Esophagus muscularis mucosa (tissue), 4 donors: Measurements from ENCODE around the gene FHDC1. TPM values are rescaled to one million over a fixed set of nuclear protein-coding genes. Genes with fewer than 3 reads are reported as not detected.

Experiments used
- DNase-seq: peaks from one replicate; pipeline ENCODE4 v3.0.0-alpha.2; 2017; ENCODE audit errors: extremely low spot score
- H3K27ac ChIP-seq, 4 donors: fragments of 200-600 bp; sonication (generic); replicated peaks in 1 of 4; 1 replicate in 3 of 4; 2 replicates in 1 of 4; pipeline ENCODE4 v1.5.1; 2016 to 2019; ENCODE audit warnings: mild to moderate bottlenecking in 1 of 4
- H3K27me3 ChIP-seq, 4 donors: fragments of 200-600 bp; sonication (generic); one replicate each; pipeline versions ENCODE4 v1.5.1 to v1.6.0; 2016 to 2019
- H3K36me3 ChIP-seq, 4 donors: fragments of 200-600 bp; sonication (generic); one replicate each; pipeline ENCODE4 v1.5.1; 2016 to 2019
- H3K4me1 ChIP-seq, 4 donors: fragments of 200-600 bp; sonication (generic); one replicate each; pipeline ENCODE4 v1.5.1; 2016 to 2019
- H3K4me3 ChIP-seq, 4 donors: fragments of 200-600 bp; sonication (generic); 1 replicate in 2 of 4; 2 replicates in 2 of 4; pipeline ENCODE4 v1.5.1; 2016 to 2019; ENCODE audit warnings: mild to moderate bottlenecking in 4 of 4, moderate library complexity in 1 of 4
- H3K9me3 ChIP-seq, 4 donors: fragments of 200-600 bp; sonication (generic); 1 replicate in 3 of 4; 2 replicates in 1 of 4; pipeline ENCODE4 v1.5.1; 2016 to 2019
- EP300 ChIP-seq: sonication (generic); formaldehyde crosslinking; IDR thresholded peaks from one replicate; pipeline ENCODE4 v1.6.1; 2017; ENCODE audit warnings: antibody characterized with exemption
- POLR2A ChIP-seq: fragments of 450-650 bp; IDR thresholded peaks from one replicate; pipeline ENCODE4 v1.6.1; 2017; ENCODE audit warnings: antibody characterized with exemption, moderate library complexity, mild to moderate bottlenecking, low read depth
- POLR2AphosphoS5 ChIP-seq, 2 donors: sonication (generic); formaldehyde crosslinking; IDR thresholded peaks; one replicate each; pipeline ENCODE4 v1.6.1; 2017; ENCODE audit warnings: antibody characterized with exemption in 2 of 2
- WGBS: methylation state at CpG from one replicate; pipeline ENCODE4 v1.1.5; 2018; 5-methylcytosine and 5-hydroxymethylcytosine counted together
- intact Hi-C: fragments of 100-400 bp; cut with DNase I; formaldehyde crosslinking; loops from one replicate; pipeline ENCODE4 v1.15.1; 2023
- total RNA-seq, 4 donors: library from RNA; depleted of rRNA; stranded (reverse); fragments of >200 nt; gene quantifications; one replicate each; pipeline versions ENCODE4 v1.1.0 to v1.2.1, GENCODE V29; 2016
- TF ChIP-seq, protein P1 (sequence below), 3 experiments: fragments of 200-600 bp in 2 of 3; fragments of 450-650 bp in 1 of 3; sonication (generic) in 2 of 3; IDR thresholded peaks; one replicate each; pipeline ENCODE4 v1.5.1; 2017 to 2019; ENCODE audit warnings: antibody characterized with exemption in 3 of 3, mild to moderate bottlenecking in 2 of 3, moderate library complexity in 1 of 3

Gene FHDC1
- total RNA-seq, 4 donors from 2014 or later = 0.83 to 2.1 (median 1.6) TPM

DNA sequence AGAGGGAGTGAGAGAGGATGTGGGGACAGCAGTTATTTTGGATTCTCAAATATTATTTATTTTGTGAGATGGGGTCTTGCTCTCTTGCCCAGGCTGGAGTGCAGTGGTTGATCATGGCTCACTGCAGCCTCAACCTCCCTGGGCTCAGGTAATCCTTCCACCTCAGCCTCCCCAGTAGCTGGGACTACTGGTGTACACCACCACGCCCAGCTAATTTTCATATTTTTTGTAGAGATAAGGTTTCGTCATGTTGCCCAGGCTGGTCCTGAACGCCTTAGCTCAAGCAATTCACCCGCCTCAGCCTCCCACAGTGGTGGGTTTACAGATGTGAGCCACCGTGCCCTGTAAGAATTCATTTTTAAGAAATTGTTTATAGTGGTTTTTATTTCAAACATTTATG is 61.2 kb downstream of the FHDC1 start:
- Histone ChIP-seq H3K27me3 (no peaks in the 10 kb centered on the region), H3K4me1 (peaks cover 0 to 7% (median 0%) of the 10 kb centered on the region in 4 donors), H3K4me3 (no peak overlapping the region), H3K9me3 (no peaks in the 10 kb centered on the region), H3K36me3 (no peaks in the 10 kb centered on the region), H3K27ac (no peak overlapping the region)
- DNase-seq = no peak
- intact Hi-C loops = no loop called here
- 94% methylated on average over 5 of the region's 5 CpGs for WGBS
- TF ChIP-seq POLR2AphosphoS5 (IDR thresholded peaks at IDR 0.05) (no peak), EP300 (no peak)

DNA sequence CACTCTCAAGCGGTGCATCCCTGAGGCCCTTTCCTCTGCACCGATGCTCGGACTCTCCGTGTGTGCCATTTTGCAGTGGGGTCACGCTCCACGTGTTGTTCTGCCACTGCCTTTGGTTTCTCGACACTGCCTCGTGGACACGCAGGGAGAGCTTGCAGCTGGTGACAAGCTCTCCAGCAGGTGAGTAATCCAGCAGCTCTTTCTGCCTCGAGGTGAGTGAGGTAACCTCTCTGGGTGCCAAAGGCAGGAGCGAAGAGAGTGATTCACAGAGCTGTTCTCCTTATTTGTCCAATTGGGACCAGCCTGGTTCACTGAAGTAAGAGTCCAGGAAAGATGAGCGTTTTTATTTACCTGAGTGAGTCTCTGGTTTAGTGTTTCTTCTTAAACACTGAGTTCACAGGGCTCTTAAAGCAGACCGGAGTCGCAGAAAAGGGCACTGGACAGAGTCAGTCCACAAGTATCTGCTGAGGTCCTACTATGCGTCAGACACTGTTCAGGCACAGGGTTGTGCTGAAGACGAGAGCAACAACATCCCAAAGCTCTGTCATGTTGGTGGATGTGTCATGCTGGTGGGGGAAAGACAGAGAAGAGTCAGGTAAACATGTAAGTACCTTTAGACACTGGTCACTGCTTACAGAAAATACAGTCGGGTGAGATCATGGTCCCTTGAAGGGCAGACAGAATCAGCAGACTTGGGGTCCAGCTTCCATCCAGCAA is 61.8 kb downstream of the FHDC1 start:
- TF ChIP-seq EP300 (no peak), POLR2AphosphoS5 (IDR thresholded peaks at IDR 0.05) (no peak), POLR2A (no peak)
- TF ChIP-seq, protein P1, sequence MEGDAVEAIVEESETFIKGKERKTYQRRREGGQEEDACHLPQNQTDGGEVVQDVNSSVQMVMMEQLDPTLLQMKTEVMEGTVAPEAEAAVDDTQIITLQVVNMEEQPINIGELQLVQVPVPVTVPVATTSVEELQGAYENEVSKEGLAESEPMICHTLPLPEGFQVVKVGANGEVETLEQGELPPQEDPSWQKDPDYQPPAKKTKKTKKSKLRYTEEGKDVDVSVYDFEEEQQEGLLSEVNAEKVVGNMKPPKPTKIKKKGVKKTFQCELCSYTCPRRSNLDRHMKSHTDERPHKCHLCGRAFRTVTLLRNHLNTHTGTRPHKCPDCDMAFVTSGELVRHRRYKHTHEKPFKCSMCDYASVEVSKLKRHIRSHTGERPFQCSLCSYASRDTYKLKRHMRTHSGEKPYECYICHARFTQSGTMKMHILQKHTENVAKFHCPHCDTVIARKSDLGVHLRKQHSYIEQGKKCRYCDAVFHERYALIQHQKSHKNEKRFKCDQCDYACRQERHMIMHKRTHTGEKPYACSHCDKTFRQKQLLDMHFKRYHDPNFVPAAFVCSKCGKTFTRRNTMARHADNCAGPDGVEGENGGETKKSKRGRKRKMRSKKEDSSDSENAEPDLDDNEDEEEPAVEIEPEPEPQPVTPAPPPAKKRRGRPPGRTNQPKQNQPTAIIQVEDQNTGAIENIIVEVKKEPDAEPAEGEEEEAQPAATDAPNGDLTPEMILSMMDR (IDR thresholded peaks at IDR 0.05) = no peak
- no peak for DNase-seq
- 88% methylated on average over 14 of the region's 17 CpGs for WGBS
- no peak overlapping the region for H3K4me3 ChIP-seq
- peaks cover 0 to 7% (median 0%) of the 10 kb centered on the region in 4 donors for H3K4me1 ChIP-seq
- H3K9me3 ChIP-seq = no peaks in the 10 kb centered on the region
- no peaks in the 10 kb centered on the region for H3K36me3 ChIP-seq
- H3K27me3 ChIP-seq = no peaks in the 10 kb centered on the region
- intact Hi-C loops = no loop called here
- no peak overlapping the region for H3K27ac ChIP-seq

DNA sequence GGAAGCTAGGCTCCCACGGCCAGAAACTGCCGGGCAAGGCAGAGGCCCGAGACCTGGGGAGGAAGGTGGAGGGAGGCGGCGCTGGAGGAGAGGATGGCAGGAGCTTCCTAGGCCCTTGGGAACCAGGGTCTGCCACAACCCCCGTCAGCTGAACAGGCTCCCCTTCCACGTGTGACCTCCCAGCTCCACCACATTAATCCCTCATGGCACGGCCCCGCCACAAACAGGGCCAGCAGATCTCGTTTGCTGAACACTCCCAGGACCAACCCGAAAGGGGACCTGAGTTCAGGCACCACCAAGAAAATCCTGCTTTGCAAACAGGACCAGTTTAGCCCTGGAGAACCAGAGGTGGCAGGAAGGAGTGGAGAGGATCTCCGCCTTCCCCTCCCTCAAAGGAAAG is 62.7 kb downstream of the FHDC1 start:
- Histone ChIP-seq H3K27me3 (no peaks in the 10 kb centered on the region), H3K4me3 (no peak overlapping the region), H3K27ac (no peak overlapping the region), H3K36me3 (no peaks in the 10 kb centered on the region), H3K9me3 (no peaks in the 10 kb centered on the region), H3K4me1 (peaks cover 0 to 7% (median 0%) of the 10 kb centered on the region in 4 donors)
- no peak for TF ChIP-seq POLR2AphosphoS5 (IDR thresholded peaks at IDR 0.05)
- TF ChIP-seq EP300 = no peak
- TF ChIP-seq POLR2A = no peak
- TF ChIP-seq, protein P1 (IDR thresholded peaks at IDR 0.05) = no peak
- intact Hi-C loops = no loop called here
- no peak for DNase-seq
- 84% methylated on average over 12 of the region's 12 CpGs for WGBS

DNA sequence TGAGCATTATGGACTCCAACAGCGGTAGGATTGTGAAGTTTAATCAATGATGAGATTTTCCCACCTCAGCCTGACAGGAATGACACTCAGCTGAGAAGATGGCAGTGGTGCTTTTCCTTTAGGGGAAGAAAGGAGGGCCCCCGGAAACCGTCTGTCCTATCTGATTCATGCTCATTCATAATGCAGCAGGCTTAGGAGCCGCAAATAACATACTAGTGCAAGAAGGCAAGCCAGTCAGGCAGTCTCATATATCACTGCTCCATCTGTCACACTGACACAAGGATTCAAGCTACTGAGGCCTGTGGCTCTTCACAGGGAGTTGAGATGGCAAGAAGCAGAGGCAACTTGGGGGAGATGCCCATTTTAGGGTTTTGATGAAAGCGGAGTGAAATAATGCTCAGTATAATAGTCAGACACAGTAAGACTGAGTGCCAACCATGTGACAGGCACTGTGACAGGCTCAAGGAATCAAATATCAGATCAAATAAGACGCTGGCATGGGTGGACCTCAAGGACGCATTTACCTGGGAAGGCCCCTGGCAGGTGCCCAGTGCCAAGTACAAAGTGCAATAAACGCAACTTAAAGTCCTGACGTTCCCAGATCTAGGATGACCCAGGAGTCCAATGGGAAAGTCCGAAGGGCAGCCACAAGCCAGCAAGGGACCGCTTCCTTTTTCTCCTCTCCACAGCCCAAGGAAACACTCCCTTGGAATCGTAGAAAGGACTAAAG is 63.4 kb downstream of the FHDC1 start:
- intact Hi-C loops = no loop called here
- H3K4me1 ChIP-seq = peaks cover 0 to 7% (median 0%) of the 10 kb centered on the region in 4 donors
- no peaks in the 10 kb centered on the region for H3K27me3 ChIP-seq
- no peaks in the 10 kb centered on the region for H3K9me3 ChIP-seq
- no peak overlapping the region for H3K27ac ChIP-seq
- no peaks in the 10 kb centered on the region for H3K36me3 ChIP-seq
- 94% methylated on average over 11 of the region's 12 CpGs for WGBS
- DNase-seq = no peak
- no peak for TF ChIP-seq EP300
- no peak for TF ChIP-seq POLR2A
- TF ChIP-seq POLR2AphosphoS5 (IDR thresholded peaks at IDR 0.05) = no peak
- TF ChIP-seq, protein P1 (IDR thresholded peaks at IDR 0.05) = no peak
- H3K4me3 ChIP-seq = no peak overlapping the region

DNA sequence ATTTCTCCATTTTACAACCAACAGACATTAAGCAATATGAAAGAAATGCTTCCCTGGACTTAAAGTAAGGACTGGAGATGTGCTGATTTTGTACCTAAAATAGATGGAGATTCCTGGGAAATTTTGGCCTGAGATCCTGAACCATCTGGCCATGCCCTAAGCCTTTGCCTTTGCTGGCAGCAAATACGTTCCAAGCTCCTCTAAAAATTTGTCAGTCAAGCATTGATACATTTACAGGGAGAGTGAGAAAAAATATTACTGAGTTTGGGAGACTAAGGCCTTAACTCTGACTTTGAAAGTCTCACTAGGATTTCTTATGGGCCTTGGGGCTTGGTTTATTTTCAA is 63.9 kb downstream of the FHDC1 start:
- Histone ChIP-seq H3K27ac (no peak overlapping the region), H3K4me3 (no peak overlapping the region), H3K9me3 (no peaks in the 10 kb centered on the region), H3K27me3 (no peaks in the 10 kb centered on the region), H3K4me1 (peaks cover 0 to 7% (median 0%) of the 10 kb centered on the region in 4 donors), H3K36me3 (no peaks in the 10 kb centered on the region)
- 58% methylated on average over 1 of the region's 1 CpG for WGBS
- TF ChIP-seq EP300 (no peak), POLR2AphosphoS5 (IDR thresholded peaks at IDR 0.05) (no peak), POLR2A (no peak)
- TF ChIP-seq, protein P1 (IDR thresholded peaks at IDR 0.05) = no peak
- intact Hi-C loops = no loop called here
- no peak for DNase-seq
